Measurements from ENCODE around the gene PFAS.
"Not testable (repeated sequence)": the region's sequence is repeated elsewhere in the genome, so short reads cannot be mapped to it uniquely, and the experiment has no call there.

- not testable (repeated sequence) for TF ChIP-seq EZH2phosphoT487, CTCF (IDR thresholded peaks at IDR 0.05)
Measured at GRCh38 chr17:8214000-8214399, 35.1 kb upstream of the PFAS start.

Data from neural progenitor cell (in vitro differentiated cells).